HG02610 (cell line): Measurements from ENCODE around the gene TYW1.
A peak's percentile ranks its signal among the peaks of the same experiment; 100 is the strongest.
"Not testable (repeated sequence)": the region's sequence is repeated elsewhere in the genome, so short reads cannot be mapped to it uniquely, and the experiment has no call there.

Source experiments
- ATAC-seq: cut with Tn5 transposase; IDR thresholded peaks from one replicate; pipeline ENCODE4 v1.9.1; 2021; ENCODE audit warnings: mild to moderate bottlenecking, moderate library complexity; ENCODE audit not compliant: unreplicated experiment

Gene TYW1

DNA sequence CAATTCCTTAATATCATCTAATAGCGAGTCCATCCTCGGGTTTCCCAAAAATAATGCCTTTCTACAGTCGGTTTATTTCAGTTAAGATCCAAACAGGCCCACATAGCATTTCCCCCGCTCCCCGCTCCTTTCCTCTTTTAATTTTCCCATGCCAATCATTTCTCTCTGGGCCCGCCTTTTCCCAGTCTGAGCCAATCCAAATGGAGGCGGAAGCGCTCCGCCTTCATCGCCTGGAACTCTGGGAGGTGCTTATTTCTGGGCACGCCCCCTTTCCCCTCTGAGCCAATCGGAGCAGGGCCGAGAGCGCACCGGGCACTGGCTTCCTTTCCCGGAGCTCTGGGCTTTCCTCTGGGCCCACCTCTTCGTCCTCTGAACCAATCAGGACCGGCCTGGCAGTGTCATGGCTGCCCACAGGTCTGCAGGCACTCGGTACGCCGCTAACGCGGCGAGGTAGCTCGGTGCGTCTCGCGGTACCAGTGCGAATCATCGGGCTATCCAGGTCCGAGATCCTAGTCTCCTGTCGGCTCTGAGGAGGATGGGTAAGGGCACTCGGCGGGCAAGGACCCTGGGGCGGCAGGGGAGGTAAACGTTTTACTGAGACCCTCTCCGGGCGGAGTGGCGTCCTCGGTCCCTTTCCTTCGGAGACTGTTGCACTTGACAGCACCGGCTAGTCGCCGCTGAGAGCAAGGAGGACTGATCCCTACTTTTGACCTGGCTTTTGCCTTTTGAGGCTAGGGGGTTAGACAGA is at the start of gene TYW1:
TSS of gene TYW1 (plus strand) at position 390 of the 748 bp plus-strand sequence. CDS start at position 536, 146 bp downstream.
- peak; percentile 92 for ATAC-seq

- ATAC-seq: no peak
These were observed 48.0 kb upstream of the TYW1 start for GRCh38 chr7:66948480-66949109.

DNA sequence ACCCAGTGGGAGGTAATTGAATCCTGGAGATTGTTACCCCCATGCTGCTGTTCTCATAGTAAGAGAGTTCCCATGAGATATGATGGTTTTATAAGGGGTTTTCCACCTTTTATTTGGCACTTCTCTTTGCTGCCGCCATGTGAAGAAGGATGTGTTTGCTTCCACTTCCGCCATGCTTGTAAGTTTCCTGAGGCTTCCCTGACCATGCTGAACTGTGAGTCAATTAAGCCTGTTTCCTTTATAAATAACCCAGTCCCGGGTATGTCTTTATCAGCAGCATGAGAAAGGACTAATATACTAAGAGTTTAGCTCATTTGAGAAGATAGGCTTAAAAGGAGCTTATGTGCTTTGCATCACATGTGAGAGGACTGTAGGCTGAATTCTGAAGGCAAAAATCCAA is 46.3 kb upstream of the TYW1 start:
- ATAC-seq: no peak

DNA sequence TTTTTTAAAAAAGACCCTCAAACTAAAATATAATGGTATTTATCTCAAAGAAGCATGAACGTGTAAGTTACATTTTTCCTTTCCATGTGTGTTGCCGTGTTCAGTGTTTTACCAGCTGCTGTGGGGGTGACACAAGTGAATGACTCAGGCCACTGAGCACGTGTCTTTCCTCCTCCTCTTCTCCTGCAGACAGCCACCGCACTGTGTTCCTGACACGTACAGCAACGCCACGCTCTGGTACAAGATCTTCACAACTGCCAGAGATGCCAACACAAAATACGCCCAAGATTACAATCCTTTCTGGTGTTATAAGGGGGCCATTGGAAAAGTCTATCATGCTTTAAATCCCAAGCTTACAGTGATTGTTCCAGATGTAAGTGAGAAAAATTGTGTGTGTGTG is 45.9 kb upstream of the TYW1 start:
- ATAC-seq: no peak

DNA sequence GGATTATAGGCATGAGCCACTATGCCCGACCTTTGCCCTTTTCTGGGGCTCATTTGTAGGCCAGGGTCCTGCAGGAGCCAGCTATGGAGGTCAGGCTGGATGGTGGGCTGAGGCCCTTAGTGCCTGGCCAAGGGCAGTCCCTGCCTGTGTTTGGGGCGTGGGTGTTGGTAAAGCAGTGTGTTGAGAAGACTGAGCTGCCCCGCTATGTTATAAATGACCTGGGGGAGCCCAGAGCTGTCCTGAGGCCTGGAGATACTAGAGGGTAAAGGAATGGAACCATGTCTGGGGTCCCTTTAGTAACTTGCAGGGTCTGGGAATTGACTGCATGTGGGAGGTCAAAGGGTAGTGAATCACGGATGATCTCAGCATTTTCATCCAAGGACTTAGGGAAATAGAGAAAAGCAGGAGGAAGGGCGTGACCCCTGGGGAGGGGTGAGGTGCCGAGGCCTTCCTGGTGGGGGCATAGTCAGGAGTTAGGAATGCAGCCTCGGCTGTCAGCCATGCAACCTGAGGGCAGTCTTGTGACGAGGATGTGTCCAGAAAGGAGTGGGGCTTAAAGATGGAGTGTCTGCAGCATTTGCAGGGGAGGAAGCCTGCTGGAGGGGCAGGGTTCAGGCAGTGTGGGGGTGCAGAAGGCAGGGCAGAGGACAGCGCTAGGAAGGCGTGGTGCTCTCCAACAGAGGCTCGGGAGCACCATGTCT is 44.1 kb upstream of the TYW1 start:
- no peak for ATAC-seq

GRCh38 chr7:66953044-66953427 is 43.6 kb upstream of the TYW1 start:
- ATAC-seq: no peak

DNA sequence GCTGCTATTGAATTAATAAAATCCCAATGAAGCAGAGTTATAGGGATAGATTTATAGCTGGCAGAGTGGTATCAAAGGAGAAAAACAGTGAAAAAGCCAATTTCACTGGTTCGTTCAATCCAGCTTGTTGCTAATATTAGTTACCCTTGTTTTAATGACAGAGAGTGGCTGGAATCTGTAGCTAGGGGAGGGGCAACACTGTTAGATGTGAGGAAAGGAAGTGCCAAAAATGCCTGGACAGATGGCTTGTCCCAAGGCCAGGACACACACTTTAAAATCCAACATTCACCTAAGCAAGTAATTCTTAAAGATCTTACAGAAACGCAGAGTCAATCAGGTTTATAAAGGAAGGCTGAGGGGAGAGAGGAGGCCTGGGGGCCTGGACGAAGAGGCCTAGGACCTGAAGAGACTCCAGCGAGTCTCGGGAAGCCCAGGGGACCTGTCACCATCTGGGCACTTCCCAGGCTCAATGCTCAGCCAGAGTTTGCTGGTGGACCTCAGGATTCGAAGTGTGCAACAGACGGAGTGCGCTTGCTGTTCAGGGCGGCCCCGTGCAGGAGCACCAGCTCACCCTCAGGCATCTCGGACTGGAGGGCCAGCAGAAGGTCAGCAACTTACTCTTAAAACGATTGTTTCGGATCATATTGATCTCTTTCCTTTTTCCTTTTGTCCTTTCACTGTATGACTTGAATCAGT is 38.9 kb upstream of the TYW1 start:
- ATAC-seq: no peak

DNA sequence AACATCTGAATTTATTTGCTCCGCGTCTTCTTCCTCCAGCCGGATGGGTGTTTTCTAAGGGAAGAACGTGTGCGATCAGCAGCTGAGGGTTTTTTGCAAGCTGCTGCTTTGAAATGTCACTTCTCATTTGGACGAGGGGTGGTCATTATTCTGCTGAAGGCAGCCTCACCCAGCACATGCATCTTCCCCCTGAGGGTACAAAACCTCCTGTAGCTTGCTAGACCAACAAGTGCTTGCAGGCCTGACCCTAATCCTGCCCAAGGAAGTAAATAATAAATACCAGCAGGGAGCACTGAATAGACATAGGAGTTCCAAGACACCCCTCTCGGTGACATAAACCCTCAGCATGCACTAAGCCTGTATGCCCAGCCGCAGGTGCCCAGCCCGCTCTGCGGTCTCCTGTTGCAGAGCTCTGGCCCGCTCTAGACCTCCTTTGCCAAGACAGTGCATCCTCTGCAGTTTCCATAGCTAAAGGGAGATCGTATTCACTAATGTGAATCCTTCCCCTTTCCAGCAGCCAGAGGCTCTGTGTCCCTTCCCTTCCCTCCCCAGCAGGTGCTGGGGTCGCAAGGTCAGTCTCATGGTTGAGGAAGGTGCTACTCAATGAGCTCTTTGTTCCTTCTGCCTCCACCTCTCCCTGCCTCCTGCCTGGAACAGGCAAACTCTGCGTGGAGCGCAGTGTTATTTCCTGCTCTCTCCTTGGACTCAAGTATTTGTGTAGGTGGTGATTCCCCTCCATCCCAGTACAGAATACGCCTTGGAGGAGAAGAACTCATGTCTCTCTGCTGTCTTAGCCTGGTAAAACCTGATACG is 37.9 kb upstream of the TYW1 start:
- ATAC-seq: no peak

DNA sequence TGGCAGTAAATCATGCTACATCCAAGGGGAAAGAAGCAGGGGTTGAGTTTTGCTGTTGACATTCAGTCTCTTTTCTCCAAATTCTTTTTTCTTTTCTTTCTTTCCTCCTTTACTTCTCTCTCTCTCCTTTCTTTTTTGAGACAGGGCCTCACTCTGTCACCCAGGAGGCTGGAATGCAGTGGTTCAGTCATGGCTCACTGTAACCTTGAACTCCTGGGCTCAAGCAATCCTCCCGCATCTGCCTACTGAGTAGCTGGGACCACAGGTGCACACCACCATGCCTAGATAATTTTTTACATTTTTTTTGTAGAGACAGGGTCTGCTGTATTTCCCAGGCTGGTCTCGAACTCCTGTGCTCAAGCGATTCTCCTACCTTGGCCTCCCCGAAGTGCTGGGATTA is 36.4 kb upstream of the TYW1 start:
- ATAC-seq: no peak

DNA sequence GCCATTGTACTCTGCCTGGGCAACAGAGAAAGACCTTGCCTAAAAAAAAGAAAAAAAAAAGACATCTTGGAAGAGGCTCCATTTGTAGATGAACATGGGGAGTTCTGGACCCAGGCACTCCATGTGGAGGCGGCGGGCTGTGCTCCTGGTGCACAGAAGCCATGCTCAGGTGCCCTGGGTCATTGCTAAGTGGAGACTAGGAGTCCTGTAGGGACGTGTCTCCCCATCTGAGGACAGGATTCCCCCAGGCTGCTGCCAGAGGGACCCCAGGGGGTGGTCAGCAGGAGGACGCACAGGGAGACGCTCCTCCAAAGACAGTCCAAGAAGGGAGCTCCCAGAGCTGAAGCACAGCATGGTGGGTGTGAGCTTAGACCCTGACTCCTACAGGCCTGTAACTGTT is 35.5 kb upstream of the TYW1 start:
- ATAC-seq: no peak

- no peak for ATAC-seq
These were observed 32.2 kb upstream of the TYW1 start for GRCh38 chr7:66964411-66964810.

- ATAC-seq: no peak
These were observed 29.6 kb upstream of the TYW1 start for GRCh38 chr7:66967029-66967428.

DNA sequence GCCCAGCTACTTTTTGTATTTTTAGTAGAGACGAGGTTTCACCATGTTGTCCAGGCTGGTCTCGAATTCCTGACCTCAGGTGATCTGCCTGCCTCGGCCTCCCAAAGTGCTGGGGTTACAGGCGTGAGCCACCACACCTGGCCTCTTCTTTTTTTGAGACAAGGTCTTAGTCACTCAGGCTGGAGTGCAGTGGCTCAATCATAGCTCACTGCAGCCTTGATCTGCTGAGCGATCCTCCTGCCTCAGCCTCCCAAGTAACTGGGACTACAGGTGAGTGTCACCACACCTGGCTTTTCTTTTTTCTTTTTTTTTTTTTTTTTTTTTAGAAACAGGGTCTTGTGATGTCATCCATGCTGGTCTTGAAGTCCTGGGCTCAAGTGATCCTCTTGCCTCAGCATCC is 27.6 kb upstream of the TYW1 start:
- not testable (repeated sequence) for ATAC-seq

DNA sequence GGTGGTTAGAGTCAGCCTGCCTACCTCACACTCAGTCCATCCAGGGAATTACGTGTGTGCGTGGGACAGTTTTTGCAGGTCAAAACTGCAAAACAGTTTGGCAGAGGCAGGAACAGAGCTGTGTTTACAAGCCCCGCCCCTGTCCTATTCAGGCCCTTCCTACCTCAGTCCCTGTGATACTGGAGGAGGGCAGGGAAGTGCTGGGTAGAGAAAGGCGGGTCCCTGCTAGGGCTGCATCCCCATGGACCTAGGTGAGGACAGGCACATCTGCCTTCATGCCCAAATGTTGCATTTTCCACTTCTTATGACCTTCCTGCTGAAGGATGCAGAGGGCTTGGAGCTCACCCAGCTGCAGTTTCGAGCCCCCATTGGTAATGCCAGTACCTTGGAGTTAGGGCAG is 26.3 kb upstream of the TYW1 start:
- ATAC-seq: no peak

- no peak for ATAC-seq
These were observed 21.5 kb upstream of the TYW1 start for GRCh38 chr7:66974986-66975590.

DNA sequence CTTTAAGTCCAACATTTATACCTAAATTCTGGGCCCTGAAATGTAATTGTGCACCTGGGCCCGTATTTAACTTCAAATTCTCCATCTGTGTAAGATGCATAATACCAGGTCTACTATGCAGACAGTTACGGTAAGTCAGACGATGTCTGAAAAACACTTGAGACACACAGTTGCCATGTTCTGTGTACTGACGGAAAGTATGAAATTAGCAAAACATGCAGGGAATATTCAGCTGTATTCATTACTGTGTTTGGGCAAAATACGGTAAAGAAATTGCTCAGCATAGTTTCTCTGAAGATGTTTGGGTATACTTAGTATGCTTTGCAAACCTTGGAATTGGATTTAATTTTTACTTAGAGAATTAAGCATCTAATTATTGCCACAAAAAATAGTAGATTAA is 18.3 kb upstream of the TYW1 start:
- ATAC-seq: not testable (repeated sequence)

DNA sequence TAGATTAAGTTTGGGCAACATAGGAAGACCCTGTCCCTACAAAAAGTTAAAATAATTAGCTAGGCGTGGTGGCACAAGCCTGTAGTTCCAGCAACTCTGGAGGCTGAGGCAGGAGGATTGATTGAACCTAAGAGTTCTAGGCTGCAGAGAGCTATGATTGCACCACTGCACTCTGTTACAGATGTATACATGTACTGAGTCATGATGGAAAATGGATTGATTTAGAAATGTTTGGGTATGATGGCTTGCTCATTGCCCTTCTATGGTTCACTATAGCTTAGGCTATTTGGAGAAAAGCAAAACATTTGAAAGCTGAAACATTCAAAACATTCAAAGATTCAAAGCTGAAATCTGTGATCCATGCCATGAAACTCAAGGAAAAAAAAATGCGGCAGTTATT is 17.6 kb upstream of the TYW1 start:
- not testable (repeated sequence) for ATAC-seq

DNA sequence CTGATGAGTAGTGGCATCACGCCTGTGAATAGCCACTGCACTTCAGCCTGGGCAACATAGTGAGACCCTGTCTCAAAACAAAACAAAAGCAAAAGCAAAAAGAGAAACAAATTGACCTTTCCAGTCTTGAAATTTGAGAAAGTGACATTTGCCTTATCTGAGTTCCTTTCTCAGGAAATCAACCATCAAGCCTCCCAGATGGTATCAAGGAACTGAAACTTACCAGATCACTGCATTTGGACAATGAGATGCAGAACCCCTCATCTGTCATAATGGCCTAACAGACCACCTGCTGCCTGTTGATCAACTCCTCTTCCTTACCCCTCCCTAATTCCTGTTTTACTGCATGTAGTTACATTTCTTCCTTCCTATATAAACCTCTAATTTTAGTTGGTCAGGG is 16.3 kb upstream of the TYW1 start:
- not testable (repeated sequence) for ATAC-seq

GRCh38 chr7:66989552-66989951 is 7.1 kb upstream of the TYW1 start:
- not testable (repeated sequence) for ATAC-seq

- not testable (repeated sequence) for ATAC-seq
These were observed 2.6 kb upstream of the TYW1 start for GRCh38 chr7:66994051-66994450.
